Measurements from ENCODE around the gene PRR7.

The PRR7 gene

DNA sequence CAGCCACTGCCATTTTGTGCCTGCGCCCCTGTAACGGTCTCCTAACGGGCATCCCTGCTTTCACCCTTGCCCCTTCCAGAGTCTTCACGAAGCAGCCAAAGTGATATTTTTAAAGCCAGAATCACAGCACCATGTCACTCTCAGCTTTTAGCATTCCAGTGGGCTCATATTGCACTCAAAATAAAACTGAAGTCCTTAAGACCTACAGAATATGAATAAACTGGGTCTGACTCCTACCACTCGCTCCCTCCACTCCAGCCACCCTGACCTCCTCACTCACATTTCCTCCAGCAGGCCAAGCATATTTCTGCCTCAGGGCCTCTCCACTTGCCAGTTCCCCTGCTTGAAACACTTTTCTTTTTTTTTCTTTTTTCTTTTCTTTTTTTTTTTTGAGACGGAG, 53.2 kb downstream of the PRR7 start:
- H3K23ac ChIP-seq (ENCODE audit: low read length): no peak overlapping the region
- no peak for DNase-seq
- H3K79me2 ChIP-seq (ENCODE audit: control insufficient read depth, insufficient read depth, low read length): peaks cover 2% of the 10 kb centered on the region
- H3K18ac ChIP-seq (ENCODE audit: low read length): no peak overlapping the region
- H3K4me2 ChIP-seq (ENCODE audit: low read length): no peak overlapping the region
- no peak overlapping the region for H2BK5ac ChIP-seq (ENCODE audit: low read length)
- H3K27me3 ChIP-seq (ENCODE audit: insufficient read depth, low read length, poor library complexity): no peaks in the 10 kb centered on the region
- H3K4ac ChIP-seq (ENCODE audit: low read depth, low read length): no peak overlapping the region
- H2AK5ac ChIP-seq (ENCODE audit: low read length): no peak overlapping the region
- no peak overlapping the region for H3K27ac ChIP-seq (ENCODE audit: low read depth, low read length)
- no peak overlapping the region for H2BK120ac ChIP-seq (ENCODE audit: low read depth, low read length)
- no peak overlapping the region for H4K5ac ChIP-seq (ENCODE audit: low read length)
- no peak overlapping the region for H4K8ac ChIP-seq (ENCODE audit: low read depth, low read length)
- H2BK15ac ChIP-seq (replicated peaks; ENCODE audit: low read depth): no peak overlapping the region
- no peak overlapping the region for H3K56ac ChIP-seq (ENCODE audit: low read length)
- WGBS (ENCODE audit: extremely low coverage, insufficient coverage, low lambda C conversion rate): no CpG with 5 or more reads among the region's 6 CpGs
- peaks cover 8% of the 10 kb centered on the region for H3K4me1 ChIP-seq (ENCODE audit: control insufficient read depth, low read depth, low read length)
- peaks cover 1% of the 10 kb centered on the region for H3K79me1 ChIP-seq (ENCODE audit: low read length)
- H3K36me3 ChIP-seq (ENCODE audit: control insufficient read depth, insufficient read depth, low read length): no peaks in the 10 kb centered on the region
- H3K4me3 ChIP-seq (ENCODE audit: low read length): no peak overlapping the region
- no peak overlapping the region for H3K9ac ChIP-seq (ENCODE audit: low read length)

- Histone ChIP-seq H3K36me3 (ENCODE audit: control insufficient read depth, insufficient read depth, low read length) (no peaks in the 10 kb centered on the region), H3K18ac (ENCODE audit: low read length) (no peak overlapping the region), H3K4me2 (ENCODE audit: low read length) (no peak overlapping the region), H3K4ac (ENCODE audit: low read depth, low read length) (no peak overlapping the region), H3K27me3 (ENCODE audit: insufficient read depth, low read length, poor library complexity) (no peaks in the 10 kb centered on the region), H4K8ac (ENCODE audit: low read depth, low read length) (no peak overlapping the region), H2AK5ac (ENCODE audit: low read length) (no peak overlapping the region), H3K4me1 (ENCODE audit: control insufficient read depth, low read depth, low read length) (peaks cover under 1% of the 10 kb centered on the region), H3K23ac (ENCODE audit: low read length) (no peak overlapping the region), H2BK15ac (replicated peaks; ENCODE audit: low read depth) (no peak overlapping the region), H2BK120ac (ENCODE audit: low read depth, low read length) (no peak overlapping the region), H3K9ac (ENCODE audit: low read length) (no peak overlapping the region), H3K79me2 (ENCODE audit: control insufficient read depth, insufficient read depth, low read length) (peaks cover 2% of the 10 kb centered on the region), H3K79me1 (ENCODE audit: low read length) (no peaks in the 10 kb centered on the region), H3K56ac (ENCODE audit: low read length) (peak overlapping the region; percentile 28), H3K4me3 (ENCODE audit: low read length) (no peak overlapping the region), H2BK5ac (ENCODE audit: low read length) (no peak overlapping the region), H3K27ac (ENCODE audit: low read depth, low read length) (no peak overlapping the region), H4K5ac (ENCODE audit: low read length) (no peak overlapping the region)
- WGBS (ENCODE audit: extremely low coverage, insufficient coverage, low lambda C conversion rate): no CpG with 5 or more reads among the region's 10 CpGs
- peak; percentile 91 for DNase-seq
Measured at GRCh38 chr5:177500685-177501522, 54.3 kb downstream of the PRR7 start.

DNA sequence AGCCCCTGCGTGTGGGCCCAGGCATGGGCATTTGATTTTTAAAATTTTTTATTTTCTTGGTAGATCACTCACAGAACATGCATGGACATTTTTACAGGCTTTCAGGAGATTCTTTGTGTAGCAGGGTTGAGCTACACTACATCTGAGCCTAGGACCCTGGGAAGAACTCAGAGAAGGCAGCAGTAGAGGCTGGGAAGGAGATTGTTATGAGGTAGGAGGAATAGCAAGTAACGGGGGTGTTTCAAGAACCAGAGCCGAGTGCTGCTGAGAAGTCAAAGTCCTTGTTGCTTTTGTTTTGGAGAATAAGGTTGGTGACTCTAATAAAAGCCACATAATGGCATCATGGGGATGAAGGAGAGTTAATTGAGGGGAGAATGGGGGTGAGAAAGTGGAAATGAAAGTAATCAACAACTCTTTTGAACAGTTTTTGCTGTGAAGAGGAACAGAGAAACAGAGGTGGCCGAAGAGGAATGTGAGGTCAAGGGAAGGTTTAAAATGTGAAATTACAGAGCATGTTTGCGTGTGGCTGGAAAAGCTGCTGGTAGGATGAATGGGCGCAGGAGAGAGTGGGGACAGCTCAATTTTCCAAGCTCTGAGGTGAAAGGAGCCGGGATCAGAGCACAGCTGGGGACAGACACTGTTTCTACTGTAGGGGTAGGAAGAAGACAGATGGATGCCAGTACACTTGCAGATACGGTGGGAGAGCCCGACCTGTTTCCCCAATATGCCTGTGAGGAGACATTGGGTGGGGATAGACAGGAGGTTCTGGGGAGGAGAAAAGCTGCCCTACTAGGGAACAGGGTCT, 55.5 kb downstream of the PRR7 start:
- H3K56ac ChIP-seq (ENCODE audit: low read length): no peak overlapping the region
- no peak overlapping the region for H4K8ac ChIP-seq (ENCODE audit: low read depth, low read length)
- no peak overlapping the region for H3K18ac ChIP-seq (ENCODE audit: low read length)
- no peak overlapping the region for H3K4ac ChIP-seq (ENCODE audit: low read depth, low read length)
- no peak overlapping the region for H3K9ac ChIP-seq (ENCODE audit: low read length)
- no peak overlapping the region for H4K5ac ChIP-seq (ENCODE audit: low read length)
- no peaks in the 10 kb centered on the region for H3K79me2 ChIP-seq (ENCODE audit: control insufficient read depth, insufficient read depth, low read length)
- H3K79me1 ChIP-seq (ENCODE audit: low read length): no peaks in the 10 kb centered on the region
- H2BK15ac ChIP-seq (replicated peaks; ENCODE audit: low read depth): no peak overlapping the region
- H3K23ac ChIP-seq (ENCODE audit: low read length): no peak overlapping the region
- no peak overlapping the region for H2BK5ac ChIP-seq (ENCODE audit: low read length)
- no peaks in the 10 kb centered on the region for H3K36me3 ChIP-seq (ENCODE audit: control insufficient read depth, insufficient read depth, low read length)
- H3K27ac ChIP-seq (ENCODE audit: low read depth, low read length): no peak overlapping the region
- H3K4me3 ChIP-seq (ENCODE audit: low read length): no peak overlapping the region
- H3K4me2 ChIP-seq (ENCODE audit: low read length): no peak overlapping the region
- H2AK5ac ChIP-seq (ENCODE audit: low read length): no peak overlapping the region
- no peaks in the 10 kb centered on the region for H3K4me1 ChIP-seq (ENCODE audit: control insufficient read depth, low read depth, low read length)
- no CpG with 5 or more reads among the region's 9 CpGs for WGBS (ENCODE audit: extremely low coverage, insufficient coverage, low lambda C conversion rate)
- H3K27me3 ChIP-seq (ENCODE audit: insufficient read depth, low read length, poor library complexity): no peaks in the 10 kb centered on the region
- no peak for DNase-seq
- no peak overlapping the region for H2BK120ac ChIP-seq (ENCODE audit: low read depth, low read length)

DNA sequence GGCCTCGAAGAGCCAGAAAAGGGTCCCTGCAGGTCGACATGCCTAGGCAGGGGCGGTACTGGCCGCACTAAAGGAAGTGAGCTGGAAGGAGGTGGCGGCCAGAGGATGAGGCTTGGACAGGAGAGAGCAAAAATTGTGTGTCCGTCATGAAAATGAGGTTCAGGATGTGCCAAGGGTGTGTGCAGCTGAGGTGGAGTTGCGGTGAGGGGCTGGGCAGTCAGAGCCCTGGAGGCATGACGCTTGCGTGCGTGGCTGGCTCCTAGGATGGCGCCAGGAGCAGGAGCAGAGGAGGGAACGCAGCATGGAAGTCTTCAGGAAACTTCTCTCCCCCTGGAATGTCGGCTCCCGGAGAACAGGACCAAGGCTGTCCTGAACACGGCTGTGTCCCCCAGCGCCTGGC, 56.3 kb downstream of the PRR7 start:
- H3K79me2 ChIP-seq (ENCODE audit: control insufficient read depth, insufficient read depth, low read length): no peaks in the 10 kb centered on the region
- no peak overlapping the region for H3K4me3 ChIP-seq (ENCODE audit: low read length)
- no peak overlapping the region for H2BK120ac ChIP-seq (ENCODE audit: low read depth, low read length)
- H3K9ac ChIP-seq (ENCODE audit: low read length): no peak overlapping the region
- H2AK5ac ChIP-seq (ENCODE audit: low read length): no peak overlapping the region
- no peaks in the 10 kb centered on the region for H3K27me3 ChIP-seq (ENCODE audit: insufficient read depth, low read length, poor library complexity)
- H3K36me3 ChIP-seq (ENCODE audit: control insufficient read depth, insufficient read depth, low read length): no peaks in the 10 kb centered on the region
- H3K79me1 ChIP-seq (ENCODE audit: low read length): no peaks in the 10 kb centered on the region
- H3K18ac ChIP-seq (ENCODE audit: low read length): no peak overlapping the region
- no peak overlapping the region for H4K8ac ChIP-seq (ENCODE audit: low read depth, low read length)
- H2BK5ac ChIP-seq (ENCODE audit: low read length): no peak overlapping the region
- no peak overlapping the region for H4K5ac ChIP-seq (ENCODE audit: low read length)
- H3K4ac ChIP-seq (ENCODE audit: low read depth, low read length): no peak overlapping the region
- WGBS (ENCODE audit: extremely low coverage, insufficient coverage, low lambda C conversion rate): no CpG with 5 or more reads among the region's 16 CpGs
- no peak overlapping the region for H3K56ac ChIP-seq (ENCODE audit: low read length)
- DNase-seq: no peak
- H3K4me2 ChIP-seq (ENCODE audit: low read length): no peak overlapping the region
- H2BK15ac ChIP-seq (replicated peaks; ENCODE audit: low read depth): no peak overlapping the region
- no peak overlapping the region for H3K27ac ChIP-seq (ENCODE audit: low read depth, low read length)
- no peaks in the 10 kb centered on the region for H3K4me1 ChIP-seq (ENCODE audit: control insufficient read depth, low read depth, low read length)
- H3K23ac ChIP-seq (ENCODE audit: low read length): no peak overlapping the region

- H3K79me1 ChIP-seq (ENCODE audit: low read length): no peaks in the 10 kb centered on the region
- H3K56ac ChIP-seq (ENCODE audit: low read length): no peak overlapping the region
- H2BK120ac ChIP-seq (ENCODE audit: low read depth, low read length): no peak overlapping the region
- no peak overlapping the region for H2AK5ac ChIP-seq (ENCODE audit: low read length)
- H3K4me2 ChIP-seq (ENCODE audit: low read length): no peak overlapping the region
- no peaks in the 10 kb centered on the region for H3K27me3 ChIP-seq (ENCODE audit: insufficient read depth, low read length, poor library complexity)
- no CpG with 5 or more reads among the region's 24 CpGs for WGBS (ENCODE audit: extremely low coverage, insufficient coverage, low lambda C conversion rate)
- H2BK5ac ChIP-seq (ENCODE audit: low read length): no peak overlapping the region
- DNase-seq: no peak
- H3K36me3 ChIP-seq (ENCODE audit: control insufficient read depth, insufficient read depth, low read length): no peaks in the 10 kb centered on the region
- H3K23ac ChIP-seq (ENCODE audit: low read length): no peak overlapping the region
- H3K4me3 ChIP-seq (ENCODE audit: low read length): no peak overlapping the region
- no peak overlapping the region for H3K9ac ChIP-seq (ENCODE audit: low read length)
- H3K4ac ChIP-seq (ENCODE audit: low read depth, low read length): no peak overlapping the region
- H4K8ac ChIP-seq (ENCODE audit: low read depth, low read length): no peak overlapping the region
- no peak overlapping the region for H3K18ac ChIP-seq (ENCODE audit: low read length)
- H3K79me2 ChIP-seq (ENCODE audit: control insufficient read depth, insufficient read depth, low read length): no peaks in the 10 kb centered on the region
- no peak overlapping the region for H2BK15ac ChIP-seq (replicated peaks; ENCODE audit: low read depth)
- no peak overlapping the region for H4K5ac ChIP-seq (ENCODE audit: low read length)
- H3K4me1 ChIP-seq (ENCODE audit: control insufficient read depth, low read depth, low read length): no peaks in the 10 kb centered on the region
- no peak overlapping the region for H3K27ac ChIP-seq (ENCODE audit: low read depth, low read length)
Measured at GRCh38 chr5:177503351-177504085, 56.9 kb downstream of the PRR7 start.
